Skeletal muscle tissue (tissue), 4 donors: ENCODE measurements around the gene MATN4. TPM values are rescaled to one million over a fixed set of nuclear protein-coding genes. Genes with fewer than 3 reads are reported as not detected.

ENCODE experiments used
- H3K27ac ChIP-seq: one replicate; pipeline ENCODE4 v1.7.0; 2013; ENCODE audit warnings: mild to moderate bottlenecking, low read depth, low read length, inconsistent platforms
- H3K27me3 ChIP-seq, 3 donors: one replicate each; pipeline ENCODE4 v1.7.0; 2013; ENCODE audit warnings: low read length in 3 of 3; ENCODE audit not compliant: control insufficient read depth in 3 of 3, insufficient read depth in 3 of 3
- H3K36me3 ChIP-seq, 3 donors: one replicate each; pipeline ENCODE4 v1.7.0; 2013; ENCODE audit warnings: low read length in 3 of 3; ENCODE audit not compliant: control insufficient read depth in 3 of 3, insufficient read depth in 3 of 3
- H3K4me1 ChIP-seq, 3 donors: one replicate each; pipeline ENCODE4 v1.7.0; 2013; ENCODE audit warnings: low read length in 3 of 3, mild to moderate bottlenecking in 3 of 3; ENCODE audit not compliant: control insufficient read depth in 3 of 3, insufficient read depth in 3 of 3
- H3K4me3 ChIP-seq, 3 donors: one replicate each; pipeline ENCODE4 v1.7.0; 2013; ENCODE audit warnings: low read length in 3 of 3
- H3K9ac ChIP-seq, 3 donors: one replicate each; pipeline ENCODE4 v1.7.0; 2013; ENCODE audit warnings: low read length in 3 of 3, mild to moderate bottlenecking in 3 of 3, moderate library complexity in 2 of 3, low read depth in 1 of 3
- H3K9me3 ChIP-seq, 3 donors: one replicate each; pipeline ENCODE4 v1.7.0; 2013; ENCODE audit warnings: low read length in 3 of 3; ENCODE audit not compliant: control insufficient read depth in 3 of 3
- total RNA-seq: library from RNA; depleted of rRNA; stranded (reverse); fragments of >200 nt; gene quantifications from one replicate; pipeline ENCODE4 v1.2.3, GENCODE V29; 2014
- donor health status: Osteomylitis.

The MATN4 gene
- total RNA-seq, 1 donor from 2014 or later: 0.52 TPM

DNA sequence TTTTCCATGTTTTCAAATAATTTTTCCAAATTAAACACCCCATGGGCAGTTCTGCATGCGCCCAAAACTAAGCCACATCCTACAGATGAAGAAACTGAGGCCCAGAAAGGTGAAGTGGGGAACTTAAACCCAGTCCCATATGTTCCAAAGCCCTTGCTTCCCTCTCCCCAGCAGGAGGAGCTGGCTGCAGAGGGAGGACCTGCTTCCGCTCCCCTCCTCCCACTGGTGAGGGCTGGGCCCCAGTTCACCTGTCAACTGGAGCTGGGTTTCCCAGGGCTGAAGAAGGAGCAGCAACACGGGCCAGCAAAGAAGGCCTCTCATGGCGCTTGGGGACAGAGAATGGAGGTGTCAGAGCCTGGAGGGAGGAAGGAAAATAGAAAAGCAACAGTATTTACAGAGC is 2.8 kb downstream of the MATN4 start:
- Histone ChIP-seq H3K36me3 (no peaks in the 10 kb centered on the region), H3K9me3 (no peaks in the 10 kb centered on the region), H3K27ac (no peak overlapping the region), H3K9ac (no peak overlapping the region), H3K27me3 (peaks cover 36 to 52% (median 37%) of the 10 kb centered on the region in 3 donors), H3K4me1 (peaks cover 7 to 14% (median 10%) of the 10 kb centered on the region in 3 donors), H3K4me3 (no peak overlapping the region)

- Histone ChIP-seq H3K27ac (no peak overlapping the region), H3K9ac (no peak overlapping the region), H3K4me1 (peaks cover 7 to 14% (median 10%) of the 10 kb centered on the region in 3 donors), H3K9me3 (no peaks in the 10 kb centered on the region), H3K4me3 (no peak overlapping the region), H3K36me3 (no peaks in the 10 kb centered on the region), H3K27me3 (peaks cover 36 to 52% (median 37%) of the 10 kb centered on the region in 3 donors)
Measured at GRCh38 chr20:45304464-45304999, 3.6 kb downstream of the MATN4 start.

DNA sequence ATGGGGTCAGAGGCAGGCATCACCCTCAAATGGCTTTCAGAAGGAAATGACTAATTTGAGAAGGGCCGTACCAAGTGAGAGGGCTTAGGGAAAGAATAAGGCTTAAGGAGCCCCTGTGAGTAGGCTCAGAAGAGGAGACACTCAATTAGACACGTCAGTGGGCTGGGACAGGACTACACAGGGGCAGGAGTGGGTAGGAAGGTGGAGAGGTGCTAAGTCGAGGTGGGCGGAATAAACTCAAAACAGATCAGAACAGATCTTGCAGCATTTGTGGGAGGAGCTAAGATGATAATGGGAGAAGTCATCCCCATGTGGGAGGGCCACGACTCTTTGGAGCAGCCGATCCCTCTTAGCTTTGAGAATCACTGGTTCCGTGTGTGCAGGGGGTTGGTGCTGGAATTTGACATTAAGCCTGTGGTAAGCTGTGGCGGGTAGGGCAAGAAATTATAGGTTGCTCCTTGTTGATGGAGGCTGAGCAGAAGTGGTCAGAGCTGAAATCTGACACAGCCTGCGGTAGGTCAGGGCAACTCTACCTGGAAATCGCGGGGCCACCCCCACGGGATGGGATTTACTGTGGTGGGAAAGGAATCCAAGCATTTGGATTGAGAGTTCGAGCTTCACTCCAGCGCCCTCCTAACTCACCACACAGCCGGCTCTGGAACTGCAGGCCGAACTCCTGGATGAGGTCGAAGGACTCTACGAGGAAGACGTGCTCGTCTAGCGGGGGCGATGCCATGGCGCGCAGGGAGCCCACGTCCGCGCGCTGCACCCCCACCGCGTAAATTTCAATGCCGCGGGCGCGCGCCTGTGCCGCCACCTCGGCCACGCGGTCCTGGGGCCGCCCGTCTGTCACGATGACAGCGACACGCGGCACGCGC is 4.3 kb downstream of the MATN4 start:
- H3K27me3 ChIP-seq: peaks cover 36 to 52% (median 37%) of the 10 kb centered on the region in 3 donors
- no peak overlapping the region for H3K4me3 ChIP-seq
- no peaks in the 10 kb centered on the region for H3K9me3 ChIP-seq
- H3K9ac ChIP-seq: no peak overlapping the region
- H3K4me1 ChIP-seq: peaks cover 7 to 14% (median 10%) of the 10 kb centered on the region in 3 donors
- H3K36me3 ChIP-seq: no peaks in the 10 kb centered on the region
- H3K27ac ChIP-seq: no peak overlapping the region

- Histone ChIP-seq H3K27me3 (peaks cover 33 to 55% (median 46%) of the 10 kb centered on the region in 3 donors), H3K27ac (no peak overlapping the region), H3K4me3 (no peak overlapping the region), H3K9ac (no peak overlapping the region), H3K9me3 (no peaks in the 10 kb centered on the region), H3K4me1 (peaks cover 0 to 4% (median 2%) of the 10 kb centered on the region in 3 donors), H3K36me3 (no peaks in the 10 kb centered on the region)
Measured at GRCh38 chr20:45301824-45302271, 6.3 kb downstream of the MATN4 start.

DNA sequence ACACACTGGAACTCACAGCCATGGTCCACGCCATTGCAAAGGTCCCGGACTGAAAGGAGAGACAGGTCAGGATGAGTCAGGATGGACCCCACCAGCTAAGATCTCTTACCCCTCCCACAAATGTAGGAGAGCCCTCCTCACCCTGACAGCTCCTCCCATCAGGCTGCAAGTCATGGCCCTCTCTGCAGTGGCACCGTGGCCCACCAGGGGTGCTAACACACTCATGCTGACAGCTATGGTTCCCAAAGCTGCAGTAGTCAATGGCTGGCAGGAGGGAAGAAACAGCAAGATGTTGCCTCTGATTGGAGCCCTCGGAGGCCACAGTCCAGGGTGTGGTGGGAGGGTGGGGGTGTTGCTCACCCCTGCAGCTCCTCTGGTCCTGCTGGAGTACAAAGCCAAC is 7.1 kb downstream of the MATN4 start:
- H3K9me3 ChIP-seq: no peaks in the 10 kb centered on the region
- H3K4me3 ChIP-seq: no peak overlapping the region
- no peak overlapping the region for H3K27ac ChIP-seq
- H3K36me3 ChIP-seq: no peaks in the 10 kb centered on the region
- no peak overlapping the region for H3K9ac ChIP-seq
- no peaks in the 10 kb centered on the region for H3K4me1 ChIP-seq
- peaks cover 24 to 46% (median 41%) of the 10 kb centered on the region in 3 donors for H3K27me3 ChIP-seq

- H3K9me3 ChIP-seq: no peaks in the 10 kb centered on the region
- H3K4me1 ChIP-seq: no peaks in the 10 kb centered on the region
- H3K9ac ChIP-seq: no peak overlapping the region
- peaks cover 18 to 39% (median 35%) of the 10 kb centered on the region in 3 donors for H3K27me3 ChIP-seq
- H3K36me3 ChIP-seq: no peaks in the 10 kb centered on the region
- H3K4me3 ChIP-seq: no peak overlapping the region
- no peak overlapping the region for H3K27ac ChIP-seq
Measured at GRCh38 chr20:45299786-45300185, 8.3 kb downstream of the MATN4 start.

GRCh38 chr20:45297786-45298497 is 10.2 kb downstream of the MATN4 start:
- no peak overlapping the region for H3K9ac ChIP-seq
- no peaks in the 10 kb centered on the region for H3K9me3 ChIP-seq
- H3K4me1 ChIP-seq: peaks cover 6 to 7% (median 7%) of the 10 kb centered on the region in 3 donors
- H3K4me3 ChIP-seq: no peak overlapping the region
- no peak overlapping the region for H3K27ac ChIP-seq
- H3K36me3 ChIP-seq: no peaks in the 10 kb centered on the region
- peaks cover 15 to 39% (median 23%) of the 10 kb centered on the region in 3 donors for H3K27me3 ChIP-seq

DNA sequence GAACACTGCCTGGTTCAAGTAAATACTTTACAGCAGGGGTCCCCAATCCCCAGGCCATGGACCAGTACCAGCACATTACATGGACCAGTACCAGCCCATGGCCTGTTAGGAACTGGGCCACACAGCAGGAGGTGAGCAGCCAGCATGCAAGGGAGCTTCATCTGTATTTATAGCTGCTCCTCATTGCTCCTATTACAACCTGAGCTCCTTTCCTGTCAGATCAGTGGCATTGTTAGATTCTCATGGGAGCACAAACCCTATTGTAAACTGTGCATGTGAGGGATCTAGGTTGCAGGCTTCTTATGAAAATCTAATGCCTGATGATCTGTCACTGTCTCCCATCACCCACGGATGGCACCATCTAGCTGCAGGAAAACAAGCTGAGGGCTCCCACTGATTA is 13.4 kb downstream of the MATN4 start:
- Histone ChIP-seq H3K27me3 (peaks cover 16 to 34% (median 17%) of the 10 kb centered on the region in 3 donors), H3K4me3 (no peak overlapping the region), H3K27ac (no peak overlapping the region), H3K9ac (no peak overlapping the region), H3K4me1 (peaks cover 6 to 15% (median 9%) of the 10 kb centered on the region in 3 donors), H3K36me3 (no peaks in the 10 kb centered on the region), H3K9me3 (no peaks in the 10 kb centered on the region)

DNA sequence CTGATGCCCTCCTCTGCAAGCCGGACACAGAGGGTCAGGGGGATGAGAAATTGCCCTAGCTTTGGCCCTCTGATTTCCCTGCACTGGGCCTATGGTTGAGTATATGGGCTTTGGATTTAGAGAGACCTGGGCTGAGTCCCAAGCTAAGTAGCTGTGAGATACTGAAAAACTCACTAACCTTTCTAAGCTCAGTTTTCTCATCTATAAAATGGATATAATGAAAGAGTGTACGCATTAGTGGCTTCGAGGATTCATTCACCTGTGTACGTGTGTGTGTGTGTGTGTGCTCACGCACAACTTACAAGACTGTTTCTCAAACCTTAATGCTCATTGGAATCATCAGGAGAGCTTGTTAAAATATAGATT is 14.1 kb downstream of the MATN4 start:
- Histone ChIP-seq H3K36me3 (no peaks in the 10 kb centered on the region), H3K27me3 (peaks cover 16 to 34% (median 18%) of the 10 kb centered on the region in 3 donors), H3K9ac (peak overlapping the region in 1 of 3 donors; percentile 57), H3K4me1 (peaks cover 6 to 15% (median 9%) of the 10 kb centered on the region in 3 donors), H3K4me3 (peak overlapping the region in 2 of 3 donors; percentile 66 to 69), H3K27ac (no peak overlapping the region), H3K9me3 (no peaks in the 10 kb centered on the region)
